ENCODE results near the gene TOX2.

DNA sequence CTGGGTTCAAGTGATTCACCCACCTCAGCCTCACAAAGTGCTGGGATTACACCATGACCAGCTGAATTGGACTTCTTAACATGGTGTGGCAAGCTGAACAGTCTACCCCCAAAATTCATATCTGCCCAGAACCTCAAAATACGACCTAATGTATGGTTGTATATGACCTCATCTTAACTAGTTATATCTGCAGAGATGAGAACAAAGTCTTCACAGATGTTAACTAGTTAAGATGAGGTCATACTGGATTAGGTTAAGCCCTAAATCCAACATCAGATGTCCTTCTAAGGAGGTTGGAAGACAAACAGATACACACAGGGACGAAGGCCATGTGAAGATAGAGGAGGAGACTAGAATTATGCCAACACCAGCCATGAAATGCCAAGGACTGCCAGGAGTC, 169.8 kb downstream of the TOX2 start:
- TF ChIP-seq, protein P1, sequence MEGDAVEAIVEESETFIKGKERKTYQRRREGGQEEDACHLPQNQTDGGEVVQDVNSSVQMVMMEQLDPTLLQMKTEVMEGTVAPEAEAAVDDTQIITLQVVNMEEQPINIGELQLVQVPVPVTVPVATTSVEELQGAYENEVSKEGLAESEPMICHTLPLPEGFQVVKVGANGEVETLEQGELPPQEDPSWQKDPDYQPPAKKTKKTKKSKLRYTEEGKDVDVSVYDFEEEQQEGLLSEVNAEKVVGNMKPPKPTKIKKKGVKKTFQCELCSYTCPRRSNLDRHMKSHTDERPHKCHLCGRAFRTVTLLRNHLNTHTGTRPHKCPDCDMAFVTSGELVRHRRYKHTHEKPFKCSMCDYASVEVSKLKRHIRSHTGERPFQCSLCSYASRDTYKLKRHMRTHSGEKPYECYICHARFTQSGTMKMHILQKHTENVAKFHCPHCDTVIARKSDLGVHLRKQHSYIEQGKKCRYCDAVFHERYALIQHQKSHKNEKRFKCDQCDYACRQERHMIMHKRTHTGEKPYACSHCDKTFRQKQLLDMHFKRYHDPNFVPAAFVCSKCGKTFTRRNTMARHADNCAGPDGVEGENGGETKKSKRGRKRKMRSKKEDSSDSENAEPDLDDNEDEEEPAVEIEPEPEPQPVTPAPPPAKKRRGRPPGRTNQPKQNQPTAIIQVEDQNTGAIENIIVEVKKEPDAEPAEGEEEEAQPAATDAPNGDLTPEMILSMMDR (IDR thresholded peaks at IDR 0.05; ENCODE audit: low read depth, low read length), result no peak
- no peak for TF ChIP-seq EZH2phosphoT487 (IDR thresholded peaks at IDR 0.05; ENCODE audit: low read depth)
